KBM-7 (cell line): Measurements from ENCODE around the gene MAPK12.

Experiments
- DNase-seq: peaks from one replicate; pipeline ENCODE4 v3.0.0-alpha.2; 2015
- in situ Hi-C: fragments of 300-500 bp; cut with MboI; formaldehyde crosslinking; loops from 2 replicates; pipeline ENCODE4 v1.14.3; 2020; ENCODE audit warnings: low sequenced_read_pairs, low pct_unique_long_range_greater_than_20kb, mixed read lengths

The MAPK12 gene

DNA sequence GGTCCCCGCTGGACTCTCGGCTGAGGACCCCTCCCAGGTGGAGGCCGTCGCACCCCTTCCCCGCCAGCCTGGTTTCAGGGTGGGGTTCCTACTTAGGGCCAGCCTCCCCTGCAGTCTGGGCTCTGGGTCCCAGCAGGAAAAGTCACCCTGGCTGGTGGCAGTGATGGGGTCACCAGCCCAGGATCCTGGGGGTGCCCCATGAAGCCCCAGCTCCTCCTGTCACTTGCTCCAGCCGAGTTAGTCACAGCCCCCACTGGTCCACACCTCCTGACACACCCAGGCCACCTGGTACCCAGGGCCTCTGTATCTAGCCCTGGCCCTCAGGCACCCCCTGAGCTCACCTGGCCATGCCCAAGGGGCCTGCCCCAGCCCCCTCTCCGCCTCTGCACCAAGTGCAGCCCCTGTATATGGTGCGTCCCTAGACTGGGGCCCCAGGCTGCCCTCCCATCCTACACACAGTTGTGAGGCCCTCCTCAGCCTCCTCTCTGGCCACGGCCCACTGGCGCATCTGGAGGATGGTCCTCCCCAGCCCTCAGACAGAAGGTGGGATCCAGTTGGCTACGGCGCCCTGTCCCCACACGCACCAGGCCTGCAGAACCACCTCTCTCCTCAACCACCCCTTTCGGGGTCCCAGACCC is 39.3 kb upstream of the MAPK12 start:
- in situ Hi-C loops, result no loop called here
- DNase-seq, result no peak

DNA sequence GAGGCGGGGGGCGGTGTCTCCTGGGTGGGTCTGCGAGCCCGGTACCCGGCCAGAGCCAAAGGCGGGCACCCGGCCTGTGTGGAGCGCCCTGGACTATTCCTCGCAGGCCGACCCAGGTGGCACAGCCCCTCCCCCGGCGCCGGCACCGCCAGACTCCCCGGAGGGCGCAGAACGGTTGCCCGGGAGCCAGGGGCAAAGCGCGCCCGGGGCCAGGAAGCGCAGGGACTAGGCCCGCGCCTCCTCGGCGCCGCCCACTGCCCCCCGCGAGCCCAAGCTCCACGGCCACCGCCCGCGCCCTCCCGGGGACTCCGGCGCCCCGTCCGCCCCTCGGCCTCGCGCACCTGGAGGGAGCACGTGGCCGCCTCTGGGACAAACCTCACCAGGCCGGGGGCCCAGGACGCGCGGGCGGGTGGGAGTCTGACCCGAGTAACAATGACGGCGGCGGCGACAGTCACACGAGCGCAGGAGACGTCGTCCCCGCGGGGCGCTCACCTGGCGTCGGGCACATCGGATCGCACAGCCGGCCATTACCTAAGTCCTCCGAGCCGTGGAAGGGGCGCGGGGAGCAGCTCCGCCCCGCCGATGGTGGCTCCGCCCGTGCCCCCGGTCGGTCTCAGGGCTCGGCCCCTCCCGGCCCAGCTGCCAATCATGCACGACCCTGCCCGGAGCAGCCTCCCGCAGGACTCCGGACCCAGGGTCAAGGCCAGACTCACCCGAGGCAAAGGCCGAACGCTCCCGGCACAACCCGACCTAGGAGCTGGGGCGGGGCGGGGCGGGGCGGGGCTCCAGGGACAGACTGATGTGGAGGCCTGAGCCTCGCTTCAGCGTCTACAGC is 38.5 kb upstream of the MAPK12 start:
- no peak for DNase-seq
- in situ Hi-C loops, result no loop called here

DNA sequence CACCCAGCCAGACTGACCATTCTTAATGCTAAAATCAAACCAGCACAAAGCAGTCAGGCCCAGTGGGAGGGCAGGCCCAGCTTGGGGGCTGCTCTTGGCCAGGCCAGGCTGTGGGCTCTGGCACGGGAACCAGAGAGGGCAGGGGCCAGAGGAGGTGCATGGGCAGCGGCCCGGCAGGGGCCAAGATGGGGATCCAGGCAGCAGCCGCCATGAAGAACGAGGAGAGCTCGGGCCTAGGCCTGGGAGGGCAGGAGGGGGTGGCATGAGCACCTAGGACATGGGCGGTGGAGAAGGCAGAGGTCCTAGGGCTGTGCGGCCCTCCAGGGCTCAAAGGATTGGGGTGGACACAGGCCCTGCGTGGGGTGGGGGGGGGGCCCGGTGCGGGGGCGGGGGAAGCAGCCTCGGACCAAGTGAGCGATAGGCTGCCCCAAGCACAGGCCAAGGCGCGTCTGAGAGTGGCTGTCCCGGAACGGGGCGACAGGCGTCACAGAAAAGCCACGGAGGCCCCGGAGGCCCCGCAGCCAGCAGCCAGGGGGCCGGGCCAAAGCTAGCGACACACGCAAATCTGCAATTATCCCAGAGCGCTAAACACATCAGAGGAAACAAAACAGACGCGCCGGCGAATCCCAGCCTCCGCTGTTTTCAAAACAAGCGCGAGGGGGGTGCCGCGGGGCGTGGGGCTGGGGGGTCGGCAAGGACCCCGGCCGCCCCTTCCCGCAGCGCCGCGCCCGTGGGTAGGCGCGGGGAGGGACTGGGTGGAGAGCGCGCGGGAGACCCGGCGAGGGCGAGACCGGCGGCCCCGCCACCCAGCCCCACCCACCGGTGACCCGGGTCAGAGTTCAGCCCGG is 37.7 kb upstream of the MAPK12 start:
- in situ Hi-C loops, result no loop called here

DNA sequence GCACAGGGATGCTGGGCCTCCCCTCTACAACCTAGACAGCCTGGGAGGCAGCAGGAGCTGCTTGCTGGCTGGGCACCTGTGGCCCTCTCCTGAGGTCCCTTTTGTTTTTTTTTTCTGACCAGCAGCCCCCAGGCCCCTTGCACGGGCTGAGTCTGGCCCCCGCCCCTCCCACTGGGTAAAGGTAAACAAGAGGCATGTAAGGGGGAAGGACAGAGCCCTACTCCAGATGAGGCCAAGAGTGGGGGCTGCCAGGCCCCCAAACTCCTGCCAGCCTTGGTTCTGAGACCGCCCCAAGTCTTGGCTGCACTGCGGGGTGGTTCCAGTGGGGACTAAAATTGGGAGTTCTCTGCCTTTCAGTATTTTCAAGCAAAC is 36.8 kb upstream of the MAPK12 start:
- in situ Hi-C loops, result no loop called here

More for the DNA sequence above, 37.7 kb upstream of the MAPK12 start:
- no peak for DNase-seq

DNA sequence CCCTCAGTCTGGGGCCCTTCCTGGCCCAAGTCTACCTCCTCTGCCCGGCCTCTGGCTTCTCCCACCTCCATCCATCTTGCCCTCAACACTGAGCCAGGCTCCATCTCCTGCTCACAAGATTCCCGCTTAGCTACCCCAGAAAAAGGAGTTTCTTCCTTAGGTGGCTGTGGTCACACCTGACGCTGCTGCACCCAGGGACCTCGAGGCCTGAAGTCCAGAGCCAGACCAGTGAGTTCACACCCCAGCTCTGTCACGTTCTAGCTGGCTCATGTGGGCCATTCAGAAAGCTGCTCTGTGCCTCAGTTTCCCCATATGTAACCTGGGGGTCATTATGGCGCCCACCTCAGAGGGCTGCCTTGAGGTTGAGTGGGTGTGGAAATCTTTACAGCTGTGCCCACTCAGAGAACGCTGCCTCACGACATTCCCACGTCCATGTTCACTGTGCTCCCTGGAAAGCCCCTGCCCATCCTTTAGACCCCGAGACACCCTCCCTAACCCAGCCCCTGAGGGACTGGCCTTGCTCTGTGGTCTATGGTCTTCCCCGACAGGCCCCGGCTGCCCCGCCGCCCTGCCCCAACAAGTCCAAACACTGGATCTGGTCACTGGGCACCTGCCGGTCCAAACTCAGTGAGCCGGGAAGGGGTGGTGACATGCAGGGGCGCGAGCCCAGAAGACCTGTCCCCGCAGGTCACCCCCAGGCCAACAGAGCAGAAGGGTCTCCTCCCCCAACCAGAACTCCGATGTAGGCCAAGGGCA is 36.2 kb upstream of the MAPK12 start:
- DNase-seq, result no peak
- in situ Hi-C loops, result no loop called here

More for the DNA sequence above, 36.8 kb upstream of the MAPK12 start:
- DNase-seq, result no peak

DNA sequence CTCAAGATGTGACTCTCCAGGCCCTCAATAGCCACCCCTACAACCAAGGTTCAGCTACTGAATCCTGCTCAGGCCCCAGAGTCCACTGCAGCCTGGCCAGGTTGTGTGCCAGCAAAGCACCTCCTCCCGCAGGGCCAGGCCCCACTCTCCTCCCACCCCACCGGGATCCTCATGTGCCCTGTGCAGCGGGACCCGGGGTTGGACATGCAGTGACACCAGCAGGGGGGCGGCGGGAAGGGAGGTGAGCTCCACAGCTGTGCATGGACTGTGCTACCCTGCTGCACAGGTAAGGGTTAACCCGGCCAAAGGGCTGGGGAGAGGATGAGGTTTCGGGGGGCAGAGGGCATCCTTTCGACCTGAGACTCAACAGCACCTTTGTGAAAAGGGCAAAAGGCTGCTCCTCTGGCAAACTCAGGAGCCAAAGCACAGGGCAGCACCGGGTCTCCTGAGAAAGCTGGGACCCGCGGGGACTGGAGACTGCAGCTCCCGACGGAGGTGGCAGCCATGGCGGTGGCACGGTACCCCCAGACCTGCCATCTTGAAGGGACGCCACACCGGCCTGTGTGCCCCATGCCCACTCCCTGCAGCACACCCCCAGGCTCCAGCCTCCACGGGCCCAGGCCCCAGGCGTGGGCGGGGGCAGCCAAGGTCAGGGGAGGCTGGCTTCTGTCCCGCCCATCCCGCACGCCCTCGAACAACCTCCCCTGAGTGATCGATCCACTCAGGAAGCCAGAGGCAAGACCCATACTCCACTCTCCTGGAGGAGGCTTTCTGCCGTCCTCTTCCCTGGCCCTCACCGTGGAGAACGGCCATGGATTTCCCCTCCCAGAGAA is 35.4 kb upstream of the MAPK12 start:
- in situ Hi-C loops, result no loop called here
- no peak for DNase-seq

DNA sequence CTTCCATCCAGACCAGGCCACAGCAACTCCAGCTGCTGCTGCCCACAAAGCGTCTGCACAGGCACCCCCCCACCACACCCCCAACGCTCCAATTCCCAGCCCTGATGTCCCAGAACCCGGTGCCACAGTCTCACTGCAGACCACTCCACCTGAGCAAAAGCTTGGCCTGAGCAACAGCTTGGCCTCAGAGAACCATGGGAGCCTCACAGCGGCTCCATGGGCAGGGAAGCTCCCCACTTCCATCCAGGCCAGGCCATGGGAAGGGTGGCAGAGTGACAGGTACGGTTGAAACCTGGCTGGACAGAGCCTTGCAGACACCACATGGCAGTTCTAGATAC is 32.8 kb upstream of the MAPK12 start:
- in situ Hi-C loops, result no loop called here

DNA sequence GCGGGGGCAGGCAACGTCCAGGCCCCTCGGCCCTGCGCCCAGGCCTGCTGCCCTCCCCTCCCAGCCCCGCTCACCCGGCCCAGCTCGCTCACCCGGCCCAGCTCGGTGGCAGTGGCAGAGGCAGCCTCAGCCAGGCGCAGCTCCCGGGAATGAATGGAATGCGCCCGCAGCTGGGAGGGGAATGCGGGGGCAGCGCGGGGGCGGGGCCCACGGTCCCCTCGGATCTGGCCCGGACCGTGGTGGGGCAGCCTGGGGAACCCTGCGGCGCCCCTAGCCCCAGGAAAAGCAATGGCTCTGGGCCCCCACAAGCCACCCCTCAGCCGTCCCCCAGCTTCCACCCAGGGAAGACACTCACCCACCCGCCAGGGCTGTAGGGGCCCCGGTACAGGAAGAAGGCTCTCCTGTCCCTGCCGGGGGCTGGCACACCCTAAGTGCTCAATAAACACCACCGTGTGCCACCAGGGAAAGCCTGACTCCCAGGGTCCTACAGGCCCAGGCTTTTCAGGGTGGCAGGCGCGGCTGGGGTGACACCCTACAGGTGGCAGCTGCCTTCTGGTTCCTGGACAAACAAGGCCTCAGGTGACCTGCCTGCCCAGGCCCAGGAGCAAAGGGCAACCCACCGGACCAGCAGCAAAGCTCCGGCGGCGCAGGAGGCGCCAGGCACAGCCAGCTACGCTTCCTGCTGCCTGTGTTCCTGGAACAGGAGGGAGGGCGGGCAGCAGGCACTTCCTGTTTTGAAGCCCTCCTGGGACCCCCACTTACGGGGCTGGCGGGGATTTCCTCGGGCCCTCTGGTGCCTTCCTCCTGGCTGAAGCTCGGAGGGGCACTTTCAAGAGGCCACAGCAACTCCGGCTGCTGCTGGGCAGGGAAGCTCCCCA is 32.2 kb upstream of the MAPK12 start:
- peak; percentile 83 for DNase-seq
- in situ Hi-C loops, result no loop called here

More for the DNA sequence above, 32.8 kb upstream of the MAPK12 start:
- DNase-seq, result no peak

DNA sequence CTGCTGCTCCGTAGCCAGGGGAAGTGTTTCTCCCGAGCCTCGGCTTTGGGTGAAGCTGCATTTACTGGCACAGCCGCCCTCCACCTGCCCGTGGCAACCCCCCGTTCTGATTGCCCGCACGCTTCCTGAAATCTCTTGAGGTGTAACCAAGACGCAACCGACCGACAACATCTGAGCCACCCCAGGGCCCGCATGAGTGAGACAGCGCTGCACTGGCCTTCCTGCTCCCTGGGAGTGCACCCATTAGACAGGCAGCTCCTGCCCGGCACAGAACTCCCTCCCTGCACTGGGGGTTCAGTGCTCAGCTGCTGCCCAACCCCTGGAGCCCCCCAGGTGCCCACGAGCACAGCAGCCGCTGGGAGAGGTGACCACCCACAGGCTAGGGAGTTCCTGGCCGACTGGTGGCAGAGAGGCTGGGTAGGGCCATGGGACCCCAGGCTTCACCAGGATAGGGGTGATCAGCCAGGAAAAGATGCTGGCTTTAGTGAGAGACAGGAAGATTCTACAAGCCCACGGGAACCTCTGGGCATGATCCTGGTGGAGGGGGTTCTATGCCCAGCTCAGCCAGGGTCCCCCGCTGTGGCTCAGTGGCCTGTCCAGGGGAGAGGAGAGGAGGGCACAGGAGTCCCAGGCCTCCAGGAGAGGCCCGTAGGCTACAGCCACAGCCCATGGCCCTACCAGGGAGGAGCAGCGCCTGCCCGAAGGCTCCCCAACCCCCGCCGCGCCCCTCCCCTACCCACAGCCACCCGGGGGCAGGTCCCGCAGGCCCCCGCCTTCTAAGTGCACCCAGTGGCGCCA is 31.4 kb upstream of the MAPK12 start:
- in situ Hi-C loops, result no loop called here
- DNase-seq, result peak; percentile 68

DNA sequence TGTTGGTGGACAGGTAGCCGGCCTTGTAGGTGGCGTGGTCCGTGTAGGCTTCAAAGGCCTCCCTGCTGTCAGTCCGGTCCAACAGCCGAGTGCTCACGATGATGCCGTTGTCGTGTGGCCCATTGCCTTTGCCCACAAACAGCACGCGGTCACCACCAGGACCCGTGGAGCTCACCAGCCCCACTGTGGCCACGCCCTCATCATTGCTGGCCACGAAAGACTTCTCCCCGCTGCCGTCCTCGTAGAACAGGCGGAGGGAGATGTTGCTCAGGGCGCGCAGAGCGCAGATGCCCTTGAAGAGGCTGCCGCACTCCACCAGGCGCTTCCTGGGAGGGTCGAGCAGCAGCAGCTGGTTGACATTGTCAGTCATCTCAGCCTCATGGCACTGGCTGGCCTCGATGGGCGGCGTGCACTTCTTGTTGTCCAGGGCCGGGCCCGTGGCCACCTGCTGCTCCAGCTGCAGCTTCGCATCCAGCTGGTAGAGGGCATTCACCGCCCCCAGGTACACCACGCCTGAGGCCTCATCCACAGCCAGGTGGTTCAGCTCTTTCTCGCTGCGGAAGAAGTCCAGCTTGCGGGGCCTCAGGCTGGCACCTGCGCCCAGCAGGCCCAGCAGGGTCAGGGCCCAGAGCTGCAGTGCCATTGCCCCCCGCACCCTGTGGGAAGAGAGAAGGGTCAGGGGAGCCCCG is 28.6 kb upstream of the MAPK12 start:
- no peak for DNase-seq
- in situ Hi-C loops, result no loop called here

DNA sequence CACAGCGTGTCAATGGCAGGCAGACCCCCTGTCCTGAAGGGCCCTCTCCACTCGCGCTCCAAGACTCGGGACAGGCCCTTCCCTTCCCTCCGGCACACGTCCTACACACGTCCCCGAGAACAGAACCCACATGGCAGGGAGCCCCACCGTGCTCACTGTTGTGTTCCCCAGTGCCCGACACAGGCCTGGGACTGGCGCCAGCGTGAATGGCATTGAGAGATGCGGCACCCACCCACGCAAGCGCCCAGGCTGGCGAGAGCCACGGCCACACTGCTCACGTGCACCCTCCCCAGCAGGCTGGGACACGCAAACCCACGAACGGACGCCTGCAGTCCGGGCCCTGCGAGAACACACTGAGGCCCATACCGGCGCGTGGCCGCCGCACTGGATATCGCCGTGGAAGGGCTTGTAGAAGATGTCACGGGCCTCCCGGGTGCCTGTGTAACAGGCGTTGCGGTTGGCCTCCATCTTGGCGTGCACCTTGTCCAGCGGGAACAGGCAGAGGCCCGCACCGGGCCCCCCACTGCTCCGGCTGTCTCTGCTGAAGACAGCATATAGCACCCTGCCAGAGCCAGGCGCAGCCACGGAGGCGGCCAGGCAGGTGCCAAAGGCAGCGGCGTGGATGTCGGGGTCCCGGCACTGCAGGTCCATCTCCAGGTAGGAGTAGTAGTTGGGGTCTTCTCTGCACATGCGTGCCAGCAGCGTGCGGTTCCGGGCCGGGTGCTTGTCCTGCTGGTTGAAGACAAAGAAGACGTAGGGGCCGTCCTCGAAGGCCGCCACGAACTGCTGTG is 27.9 kb upstream of the MAPK12 start:
- in situ Hi-C loops, result no loop called here
- no peak for DNase-seq

DNA sequence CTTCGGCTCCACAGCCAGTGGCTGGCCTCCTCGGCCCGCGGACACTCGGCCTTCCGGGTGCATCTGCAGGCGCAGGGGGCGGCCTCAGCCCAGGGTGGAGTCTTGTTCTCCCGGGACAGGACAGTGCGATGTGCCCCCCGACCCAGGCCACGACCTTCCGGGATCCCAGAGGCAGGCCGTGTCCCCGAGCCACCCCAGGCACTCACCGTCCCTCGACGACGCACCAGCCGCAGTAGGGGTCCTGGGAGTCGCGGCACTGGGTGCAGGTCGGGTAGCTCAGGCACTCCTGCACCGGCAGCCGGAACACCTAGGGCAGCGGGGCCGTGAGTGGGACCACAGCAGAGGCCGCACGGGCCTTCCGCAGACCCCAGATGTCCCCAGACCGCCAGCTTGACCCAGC is 26.2 kb upstream of the MAPK12 start:
- no peak for DNase-seq
- in situ Hi-C loops, result no loop called here

DNA sequence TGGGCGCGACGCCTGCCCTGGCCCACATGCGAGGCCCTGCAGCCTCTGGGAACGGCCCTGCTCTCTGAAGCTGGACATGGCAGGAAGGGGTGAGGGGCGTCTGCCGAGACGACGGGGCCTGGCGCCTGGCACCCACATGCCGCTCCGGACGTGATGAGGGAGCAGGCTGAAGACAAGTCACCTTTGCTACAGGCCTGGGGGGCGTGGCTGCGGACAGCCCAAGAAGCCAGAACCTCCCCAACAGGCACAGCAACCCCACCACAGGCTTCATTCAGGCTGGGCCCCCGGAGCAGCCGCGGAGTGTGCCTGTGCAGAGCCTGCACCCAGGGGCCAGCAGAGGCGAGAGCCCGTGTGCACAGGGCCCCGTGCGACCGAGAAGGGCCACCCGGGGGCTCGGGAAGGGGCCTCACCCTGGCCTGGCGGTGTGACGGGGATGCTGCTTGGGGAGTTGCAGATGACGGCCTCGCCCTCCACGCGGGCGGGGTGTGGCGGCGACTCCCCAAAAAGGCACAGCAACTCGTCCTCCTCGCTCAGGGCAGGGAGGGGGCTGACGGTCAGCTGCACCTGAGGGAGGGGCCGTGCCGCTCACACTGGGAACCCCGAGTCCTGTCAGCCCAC is 25.3 kb upstream of the MAPK12 start:
- in situ Hi-C loops, result no loop called here
- no peak for DNase-seq

DNA sequence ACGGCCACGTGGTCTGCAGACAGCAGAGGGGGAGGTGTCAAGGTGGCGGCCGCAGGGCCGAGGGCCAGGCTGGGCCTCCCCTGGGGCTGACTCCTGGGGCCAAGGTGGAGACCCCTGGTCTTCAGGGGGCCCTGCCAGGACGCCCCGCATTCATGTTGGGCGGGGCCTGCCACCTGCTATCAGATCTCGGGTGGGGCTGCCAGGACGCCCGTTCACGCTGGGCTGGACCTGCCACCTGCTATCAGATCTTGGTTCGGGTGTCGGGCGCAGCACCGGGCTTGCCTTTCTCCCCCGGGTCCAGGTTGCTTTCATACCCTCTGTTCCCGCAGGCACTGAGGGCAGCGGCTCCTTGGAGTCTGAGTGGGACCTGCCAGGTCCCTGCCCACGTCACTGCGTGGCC is 24.8 kb upstream of the MAPK12 start:
- DNase-seq, result no peak

DNA sequence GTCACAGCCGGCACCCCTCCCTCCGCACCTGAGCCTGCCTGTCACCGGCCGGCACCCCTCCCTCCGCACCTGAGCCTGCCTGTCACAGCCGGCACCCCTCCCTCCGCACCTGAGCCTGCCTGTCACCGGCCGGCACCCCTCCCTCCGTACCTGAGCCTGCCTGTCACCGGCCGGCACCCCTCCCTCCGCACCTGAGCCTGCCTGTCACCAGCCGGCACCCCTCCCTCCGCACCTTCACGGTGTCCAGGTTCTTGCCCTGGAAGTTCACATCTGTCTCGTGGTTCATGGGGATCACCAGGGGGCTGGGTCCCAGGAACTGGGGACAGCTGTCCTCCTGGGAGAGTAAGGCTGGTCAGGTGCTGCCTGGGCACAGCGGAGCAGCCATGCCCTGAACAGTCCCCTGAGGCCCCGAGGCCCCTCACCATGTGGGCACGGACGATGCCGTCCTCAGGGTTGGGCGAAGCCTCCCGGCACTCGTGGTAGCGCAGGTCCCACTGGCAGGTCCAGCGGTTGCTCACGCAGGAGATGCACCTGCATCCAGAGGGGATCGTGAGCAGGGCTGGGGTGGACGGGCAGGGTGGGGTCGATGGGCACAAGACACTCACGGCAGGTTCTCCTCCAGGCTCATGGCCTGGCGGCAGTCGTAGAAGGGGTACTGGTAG is 24.2 kb upstream of the MAPK12 start:
- in situ Hi-C loops, result no loop called here
- DNase-seq, result no peak

More for the DNA sequence above, 24.8 kb upstream of the MAPK12 start:
- in situ Hi-C loops, result no loop called here
